Tibial artery (tissue), 4 donors: ENCODE measurements around the gene OR52E5.

Experiments
- DNase-seq, 2 donors: peaks; one replicate each; pipeline ENCODE4 v3.0.0-alpha.2; 2019
- H3K27ac ChIP-seq, 2 donors: fragments of 200-600 bp; sonication (generic) in 1 of 2; 1 replicate in 1 of 2; 2 replicates in 1 of 2; pipeline ENCODE4 v1.5.1; 2018 to 2019; ENCODE audit warnings: mild to moderate bottlenecking in 1 of 2
- H3K27me3 ChIP-seq, 2 donors: fragments of 200-600 bp; sonication (generic) in 1 of 2; one replicate each; pipeline versions ENCODE4 v1.5.1 to v1.6.0; 2016 to 2019
- H3K36me3 ChIP-seq, 3 donors: fragments of 200-600 bp; sonication (generic) in 2 of 3; one replicate each; pipeline ENCODE4 v1.5.1; 2016 to 2019; ENCODE audit warnings: mild to moderate bottlenecking in 2 of 3
- H3K4me1 ChIP-seq, 4 donors: fragments of 200-600 bp; sonication (generic) in 2 of 4; 1 replicate in 3 of 4; 2 replicates in 1 of 4; pipeline ENCODE4 v1.5.1; 2016 to 2019
- H3K4me3 ChIP-seq, 2 donors: fragments of 200-600 bp; sonication (generic) in 1 of 2; 1 replicate in 1 of 2; 2 replicates in 1 of 2; pipeline ENCODE4 v1.5.1; 2018 to 2019; ENCODE audit warnings: mild to moderate bottlenecking in 2 of 2
- H3K9me3 ChIP-seq, 3 donors: fragments of 200-600 bp; sonication (generic) in 1 of 3; one replicate each; pipeline ENCODE4 v1.5.1; 2016 to 2019
- CTCF ChIP-seq, 2 experiments: fragments of 200-600 bp in 1 of 2; fragments of 450-650 bp in 1 of 2; IDR thresholded peaks; one replicate each; pipeline ENCODE4 v1.5.1; 2017 to 2019; ENCODE audit warnings: antibody characterized with exemption in 2 of 2, mild to moderate bottlenecking in 1 of 2, moderate library complexity in 1 of 2
- intact Hi-C: fragments of 100-400 bp; cut with DNase I; formaldehyde crosslinking; loops from one replicate; pipeline ENCODE4 v1.15.0; 2023; ENCODE audit warnings: low total_unique reads

Gene OR52E5

DNA sequence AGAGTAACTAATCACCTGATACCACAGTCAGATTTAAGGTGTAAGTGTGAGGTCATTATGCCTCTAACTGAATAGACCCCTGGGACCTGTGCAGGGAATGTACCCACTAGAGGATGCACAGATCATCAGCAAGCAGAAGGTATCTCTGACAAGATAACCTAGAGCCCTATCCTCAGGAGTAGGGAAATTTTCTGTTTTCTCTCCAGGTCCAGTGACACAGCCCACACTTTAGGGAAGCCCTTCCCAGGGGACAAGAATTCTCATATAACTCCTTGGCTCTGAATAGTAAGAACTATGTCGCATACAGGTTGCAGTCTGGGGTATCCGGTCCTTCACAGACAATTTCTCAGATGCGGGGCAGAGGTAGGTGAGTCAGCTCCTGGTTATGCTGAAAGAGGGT lies at the start of gene OR52E5:
TSS of gene OR52E5 (plus strand) at position 301 of the 400 bp plus-strand sequence. CDS start 7,569 bp downstream, outside the sequence.
- no peaks in the 10 kb centered on the region for H3K9me3 ChIP-seq
- no peaks in the 10 kb centered on the region for H3K4me1 ChIP-seq
- TF ChIP-seq CTCF (IDR thresholded peaks at IDR 0.05): no peak
- DNase-seq: no peak
- H3K27ac ChIP-seq: no peak within 1 kb of the TSS
- H3K36me3 ChIP-seq: no peaks in the 10 kb centered on the region
- intact Hi-C loops: no loop called here
- no peak within 1 kb of the TSS for H3K4me3 ChIP-seq
- no peaks in the 10 kb centered on the region for H3K27me3 ChIP-seq

DNA sequence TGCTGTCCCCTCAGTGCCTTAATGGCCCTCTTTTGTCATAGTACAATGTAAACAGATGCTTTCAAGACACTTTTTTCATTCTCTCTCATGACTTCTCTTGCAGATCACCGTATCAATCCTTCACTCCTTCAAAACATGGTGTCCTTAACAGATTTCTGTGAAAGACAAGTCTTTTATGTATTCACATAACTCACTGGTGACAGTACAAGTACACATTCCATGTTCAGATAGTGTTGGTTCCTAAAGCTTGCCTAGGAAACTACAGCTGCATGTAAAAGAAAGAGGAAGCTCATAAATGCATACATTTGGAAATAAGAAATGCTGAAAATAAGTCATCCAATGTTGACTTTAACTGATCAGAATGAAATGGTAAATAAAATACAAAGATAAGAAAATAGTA lies 46.3 kb upstream of the OR52E5 start:
- no peaks in the 10 kb centered on the region for H3K27me3 ChIP-seq
- no peak overlapping the region for H3K4me3 ChIP-seq
- no peak for TF ChIP-seq CTCF (IDR thresholded peaks at IDR 0.05)
- no peaks in the 10 kb centered on the region for H3K4me1 ChIP-seq
- H3K9me3 ChIP-seq: peaks cover 0 to 2% (median 0%) of the 10 kb centered on the region in 3 donors
- no peaks in the 10 kb centered on the region for H3K36me3 ChIP-seq
- intact Hi-C loops: no loop called here
- no peak overlapping the region for H3K27ac ChIP-seq
- no peak for DNase-seq

DNA sequence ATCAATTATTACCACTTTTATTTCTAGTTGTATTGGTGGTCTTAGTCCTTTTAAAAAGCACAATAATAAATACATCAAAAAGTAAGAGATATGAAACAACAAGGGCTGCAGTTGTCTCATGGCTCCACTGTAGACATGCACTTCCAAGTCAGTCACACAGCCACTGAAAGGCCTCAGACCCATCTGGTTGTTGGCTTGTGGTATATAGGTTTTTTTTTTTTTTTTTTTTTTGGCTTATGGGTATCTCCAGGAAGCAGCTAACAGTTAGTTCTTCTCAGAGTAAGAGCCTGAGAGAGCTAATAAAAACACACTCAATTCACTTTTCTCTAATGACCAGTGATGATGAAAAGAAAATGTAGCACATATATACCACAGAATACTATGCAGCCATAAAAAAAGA lies 45.3 kb upstream of the OR52E5 start:
- H3K9me3 ChIP-seq: peaks cover 0 to 12% (median 0%) of the 10 kb centered on the region in 3 donors
- no peak overlapping the region for H3K4me3 ChIP-seq
- H3K4me1 ChIP-seq: no peaks in the 10 kb centered on the region
- no peak overlapping the region for H3K27ac ChIP-seq
- H3K36me3 ChIP-seq: no peaks in the 10 kb centered on the region
- no peak for DNase-seq
- intact Hi-C loops: no loop called here
- TF ChIP-seq CTCF (IDR thresholded peaks at IDR 0.05): no peak
- no peaks in the 10 kb centered on the region for H3K27me3 ChIP-seq

GRCh38 chr11:5851002-5851401 lies 42.0 kb upstream of the OR52E5 start:
- Histone ChIP-seq H3K27me3 (no peaks in the 10 kb centered on the region), H3K4me3 (no peak overlapping the region), H3K9me3 (peaks cover 0 to 14% (median 0%) of the 10 kb centered on the region in 3 donors), H3K4me1 (no peaks in the 10 kb centered on the region), H3K27ac (no peak overlapping the region), H3K36me3 (no peaks in the 10 kb centered on the region)
- no peak for TF ChIP-seq CTCF (IDR thresholded peaks at IDR 0.05)
- no peak for DNase-seq
- intact Hi-C loops: no loop called here

DNA sequence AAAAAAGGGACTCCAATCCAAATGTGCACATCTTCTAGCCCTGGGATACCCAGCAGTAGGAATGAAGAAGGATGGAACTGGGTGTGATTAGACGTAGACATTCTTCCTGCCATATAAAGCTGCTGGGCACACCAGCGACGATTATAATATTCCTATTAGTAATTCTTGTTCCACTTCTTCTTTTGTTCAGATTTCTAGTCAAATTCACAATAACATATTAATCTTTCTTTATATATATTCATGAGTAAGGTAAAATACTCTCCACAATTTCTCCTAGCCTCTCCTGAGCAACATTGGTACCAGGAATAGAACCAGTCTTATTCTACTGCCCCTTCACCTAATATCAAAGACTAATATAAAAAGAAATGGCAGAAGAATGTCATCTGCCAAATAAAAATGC lies 35.4 kb upstream of the OR52E5 start, which contains the start of gene OR52E8:
TSS of gene OR52E8 (minus strand) at position 101 of the 400 bp plus-strand sequence. CDS start at position 101, 0 bp downstream.
- Histone ChIP-seq H3K27me3 (no peaks in the 10 kb centered on the region), H3K9me3 (peaks cover 0 to 3% (median 0%) of the 10 kb centered on the region in 3 donors), H3K4me1 (no peaks in the 10 kb centered on the region), H3K36me3 (no peaks in the 10 kb centered on the region), H3K4me3 (no peak within 1 kb of the TSS), H3K27ac (no peak within 1 kb of the TSS)
- no peak for DNase-seq
- TF ChIP-seq CTCF (IDR thresholded peaks at IDR 0.05): no peak
- intact Hi-C loops: no loop called here

GRCh38 chr11:5865826-5866225 lies 27.2 kb upstream of the OR52E5 start:
- Histone ChIP-seq H3K27me3 (no peaks in the 10 kb centered on the region), H3K27ac (no peak overlapping the region), H3K4me3 (no peak overlapping the region), H3K4me1 (no peaks in the 10 kb centered on the region), H3K36me3 (no peaks in the 10 kb centered on the region), H3K9me3 (no peaks in the 10 kb centered on the region)
- no peak for DNase-seq
- TF ChIP-seq CTCF (IDR thresholded peaks at IDR 0.05): no peak
- intact Hi-C loops: no loop called here
